Keratinocyte (primary cell): ENCODE measurements around the gene RBBP5. TPM values are rescaled to one million over a fixed set of nuclear protein-coding genes. Genes with fewer than 3 reads are reported as not detected.

ENCODE experiments used
- DNase-seq: peaks from one replicate; pipeline ENCODE4 v3.0.0-alpha.2; 2011; ENCODE audit warnings: low read depth, missing footprints, low spot score
- FAIRE-seq: peaks from 2 replicates; lab custom pipeline; 2011; peaks lifted over from hg19 to GRCh38; lab: Jason Lieb, UNC
- H2AFZ ChIP-seq: 2 replicates; pipeline ENCODE4 v1.6.0; 2012; ENCODE audit warnings: low read length, control low read depth, inconsistent platforms; ENCODE audit not compliant: control insufficient read depth
- H3K27ac ChIP-seq: 2 replicates; pipeline ENCODE4 v1.5.1; 2011; ENCODE audit warnings: low read length; ENCODE audit not compliant: control insufficient read depth, insufficient read depth
- H3K27me3 ChIP-seq: 3 replicates; pipeline ENCODE4 v1.6.0; 2011; ENCODE audit warnings: low read length; ENCODE audit not compliant: control insufficient read depth, insufficient read depth; ENCODE audit errors: extremely low read depth
- H3K36me3 ChIP-seq, 2 experiments: 2 replicates in 1 of 2; 3 replicates in 1 of 2; pipeline ENCODE4 v1.5.1; 2011; ENCODE audit warnings: low read length in 2 of 2, mild to moderate bottlenecking in 1 of 2; ENCODE audit not compliant: control insufficient read depth in 2 of 2, insufficient read depth in 2 of 2; ENCODE audit errors: extremely low read depth in 1 of 2
- H3K4me1 ChIP-seq: 3 replicates; pipeline ENCODE4 v1.5.1; 2011; ENCODE audit warnings: low read length; ENCODE audit not compliant: control insufficient read depth, insufficient read depth; ENCODE audit errors: extremely low read depth
- H3K4me2 ChIP-seq: 3 replicates; pipeline ENCODE4 v1.6.0; 2011; ENCODE audit warnings: low read depth, low read length; ENCODE audit not compliant: control insufficient read depth, insufficient read depth; ENCODE audit errors: extremely low read depth
- H3K4me3 ChIP-seq, 3 experiments: fragments of 200-600 bp in 1 of 3; sonication (generic) in 1 of 3; 2 replicates in 2 of 3; 3 replicates in 1 of 3; pipeline ENCODE4 v1.5.1; 2011 to 2016; ENCODE audit warnings: low read length in 3 of 3, mild to moderate bottlenecking in 3 of 3, control low read depth in 2 of 3, inconsistent platforms in 1 of 3, low read depth in 1 of 3, mixed read lengths in 1 of 3, mixed run types in 1 of 3, moderate library complexity in 1 of 3; ENCODE audit not compliant: control insufficient read depth in 2 of 3, insufficient read depth in 2 of 3; ENCODE audit errors: extremely low read depth in 1 of 3
- H3K79me2 ChIP-seq: 2 replicates; pipeline ENCODE4 v1.6.0; 2012; ENCODE audit warnings: low read length; ENCODE audit not compliant: control insufficient read depth, insufficient read depth
- H3K9ac ChIP-seq: 3 replicates; pipeline ENCODE4 v1.6.0; 2011; ENCODE audit warnings: low read length; ENCODE audit not compliant: control insufficient read depth, insufficient read depth; ENCODE audit errors: extremely low read depth
- H3K9me1 ChIP-seq: 3 replicates; pipeline ENCODE4 v1.6.0; 2011; ENCODE audit warnings: low read length; ENCODE audit not compliant: control insufficient read depth, insufficient read depth; ENCODE audit errors: extremely low read depth
- H3K9me3 ChIP-seq: 2 replicates; pipeline ENCODE4 v1.5.1; 2012; ENCODE audit warnings: low read depth, low read length; ENCODE audit not compliant: control insufficient read depth
- H4K20me1 ChIP-seq: 3 replicates; pipeline ENCODE4 v1.6.0; 2011; ENCODE audit warnings: low read length; ENCODE audit not compliant: control insufficient read depth, insufficient read depth; ENCODE audit errors: extremely low read depth
- CTCF ChIP-seq, 3 experiments: IDR thresholded peaks in 1 of 3; conservative IDR thresholded peaks in 1 of 3; optimal IDR thresholded peaks in 1 of 3; 2 replicates in 2 of 3; 3 replicates in 1 of 3; pipeline versions ENCODE3 to v1.5.1; 2011; ENCODE audit warnings: low read length in 3 of 3, mild to moderate bottlenecking in 3 of 3, moderate library complexity in 2 of 3, control low read depth in 1 of 3, inconsistent platforms in 1 of 3; ENCODE audit not compliant: insufficient read depth in 2 of 3; ENCODE audit errors: extremely low read depth in 1 of 3
- EZH2 ChIP-seq: IDR thresholded peaks from one replicate; pipeline ENCODE4 v1.6.1; 2012; ENCODE audit warnings: inconsistent platforms, mild to moderate bottlenecking, low read length, moderate library complexity
- dilution Hi-C: fragments of 300-500 bp; cut with MboI; formaldehyde crosslinking; loops from one replicate; pipeline ENCODE4 v1.7.0; 2020; ENCODE audit warnings: low sequenced_read_pairs; ENCODE audit not compliant: extremely low pct_ligation_motif_present
- polyA plus RNA-seq, 5 experiments: library from polyadenylated mRNA; depleted of rRNA in 3 of 5; stranded (reverse) in 3 of 5; stranded (forward) in 1 of 5; unstranded in 1 of 5; fragments of >200 nt; gene quantifications; 1 replicate in 1 of 5; 2 replicates in 3 of 5; 3 replicates in 1 of 5; pipeline versions ENCODE4 v1.2.1 to v1.2.3, GENCODE V29; 2011 to 2012; ENCODE audit warnings: missing spikeins in 2 of 5, low read depth in 1 of 5, low replicate concordance in 1 of 5

RBBP5 gene
- polyA plus RNA-seq, 1 donor (not counting 4 experiments of a cell fraction or from before 2014, with no cell fraction given) = 12.3 TPM

- Histone ChIP-seq H3K27ac (no peak overlapping the region), H3K36me3 (peaks cover 0 to 1% of the 10 kb centered on the region in 2 experiments), H3K9ac (no peak overlapping the region), H3K4me2 (no peak overlapping the region), H2AFZ (no peak overlapping the region), H3K9me1 (no peaks in the 10 kb centered on the region), H3K27me3 (no peaks in the 10 kb centered on the region), H3K4me1 (peaks cover 20% of the 10 kb centered on the region), H3K79me2 (no peaks in the 10 kb centered on the region), H3K9me3 (no peaks in the 10 kb centered on the region), H4K20me1 (no peaks in the 10 kb centered on the region), H3K4me3 (no peak overlapping the region)
- dilution Hi-C loops = no loop called here
- no peak for DNase-seq
- FAIRE-seq = no peak
- TF ChIP-seq EZH2 = no peak
- no peak for TF ChIP-seq CTCF (optimal IDR thresholded peaks at IDR 0.05 in 1 of 3, IDR thresholded peaks at IDR 0.05 in 1 of 3, conservative IDR thresholded peaks at IDR 0.05 in 1 of 3; ENCODE audit: extremely low read depth in 1 of 3, insufficient read depth in 2 of 3, low read length in 3 of 3)
Observed at GRCh38 chr1:205076245-205076761, 45.5 kb downstream of the RBBP5 start.

GRCh38 chr1:205075642-205076155, 46.1 kb downstream of the RBBP5 start:
- H3K9ac ChIP-seq = no peak overlapping the region
- FAIRE-seq = no peak
- dilution Hi-C loops = no loop called here

More at GRCh38 chr1:205075642-205076155, 46.1 kb downstream of the RBBP5 start:
- no peak for DNase-seq
- peaks cover 0 to 1% of the 10 kb centered on the region in 2 experiments for H3K36me3 ChIP-seq
- no peaks in the 10 kb centered on the region for H3K9me1 ChIP-seq
- no peaks in the 10 kb centered on the region for H3K27me3 ChIP-seq
- no peak overlapping the region for H3K27ac ChIP-seq
- no peak overlapping the region for H3K4me3 ChIP-seq
- no peak overlapping the region for H3K4me2 ChIP-seq
- no peak overlapping the region for H2AFZ ChIP-seq
- H3K79me2 ChIP-seq = no peaks in the 10 kb centered on the region
- no peaks in the 10 kb centered on the region for H4K20me1 ChIP-seq
- H3K9me3 ChIP-seq = no peaks in the 10 kb centered on the region
- peaks cover 20% of the 10 kb centered on the region for H3K4me1 ChIP-seq
- no peak for TF ChIP-seq CTCF (optimal IDR thresholded peaks at IDR 0.05 in 1 of 3, IDR thresholded peaks at IDR 0.05 in 1 of 3, conservative IDR thresholded peaks at IDR 0.05 in 1 of 3; ENCODE audit: extremely low read depth in 1 of 3, insufficient read depth in 2 of 3, low read length in 3 of 3)
- TF ChIP-seq EZH2 = no peak
